CD14-positive monocyte (primary cell): Measurements from ENCODE around the gene RXYLT1. TPM values are rescaled to one million over a fixed set of nuclear protein-coding genes. Genes with fewer than 3 reads are reported as not detected.

ENCODE experiments used
- DNase-seq, 3 donors: peaks; one replicate each; pipeline ENCODE4 v3.0.0-alpha.2; 2011 to 2022
- H2AFZ ChIP-seq: 2 replicates; pipeline ENCODE4 v1.6.0; 2012; ENCODE audit warnings: mild to moderate bottlenecking, low read depth, low read length, inconsistent platforms; ENCODE audit not compliant: insufficient read depth, poor library complexity, severe bottlenecking
- H3K27ac ChIP-seq, 2 donors: 1 replicate in 1 of 2; 2 replicates in 1 of 2; pipeline ENCODE4 v1.5.1; 2012 to 2013; ENCODE audit warnings: low read length in 2 of 2, control low read depth in 1 of 2, inconsistent platforms in 1 of 2, low read depth in 1 of 2, mild to moderate bottlenecking in 1 of 2
- H3K27me3 ChIP-seq, 2 donors: one replicate each; pipeline versions ENCODE4 v1.6.0 to v1.6.1; 2011 to 2013; ENCODE audit warnings: low read length in 2 of 2; ENCODE audit not compliant: control insufficient read depth in 2 of 2, insufficient read depth in 2 of 2
- H3K36me3 ChIP-seq, 2 donors: replicated peaks in 1 of 2; 1 replicate in 1 of 2; 2 replicates in 1 of 2; pipeline versions ENCODE4 v1.5.1 to v1.6.1; 2012 to 2013; ENCODE audit warnings: low read length in 2 of 2, control low read depth in 1 of 2, inconsistent platforms in 1 of 2, mild to moderate bottlenecking in 1 of 2; ENCODE audit not compliant: insufficient read depth in 2 of 2, control insufficient read depth in 1 of 2
- H3K4me1 ChIP-seq, 2 donors: 1 replicate in 1 of 2; 2 replicates in 1 of 2; pipeline versions ENCODE4 v1.5.1 to v1.6.1; 2012 to 2013; ENCODE audit warnings: low read length in 2 of 2, control low read depth in 1 of 2, inconsistent platforms in 1 of 2, mild to moderate bottlenecking in 1 of 2, moderate library complexity in 1 of 2; ENCODE audit not compliant: insufficient read depth in 2 of 2, control insufficient read depth in 1 of 2
- H3K4me2 ChIP-seq: replicated peaks from 2 replicates; pipeline ENCODE3; 2012; ENCODE audit warnings: low read length, moderate library complexity, mild to moderate bottlenecking; ENCODE audit not compliant: poor library complexity, severe bottlenecking; ENCODE audit errors: extremely low read depth
- H3K4me3 ChIP-seq, 3 experiments: fragments of 200-600 bp in 1 of 3; sonication (generic) in 1 of 3; replicated peaks in 1 of 3; 1 replicate in 2 of 3; 2 replicates in 1 of 3; pipeline ENCODE4 v1.5.1; 2011 to 2013; ENCODE audit warnings: low read length in 3 of 3, mild to moderate bottlenecking in 3 of 3, control low read depth in 2 of 3, low read depth in 2 of 3, inconsistent platforms in 1 of 3, moderate library complexity in 1 of 3
- H3K79me2 ChIP-seq: 2 replicates; pipeline ENCODE4 v1.6.0; 2012; ENCODE audit warnings: mild to moderate bottlenecking, control low read depth, inconsistent platforms, low read length, moderate library complexity; ENCODE audit not compliant: insufficient read depth
- H3K9ac ChIP-seq: 2 replicates; pipeline ENCODE4 v1.6.0; 2017; ENCODE audit warnings: low read length, mild to moderate bottlenecking; ENCODE audit not compliant: insufficient read depth, poor library complexity, severe bottlenecking
- H3K9me3 ChIP-seq, 2 donors: replicated peaks in 1 of 2; 1 replicate in 1 of 2; 2 replicates in 1 of 2; pipeline versions ENCODE4 v1.5.1 to v1.6.1; 2012 to 2013; ENCODE audit warnings: low read length in 2 of 2, control low read depth in 1 of 2; ENCODE audit not compliant: control insufficient read depth in 1 of 2, insufficient read depth in 1 of 2
- H4K20me1 ChIP-seq: 2 replicates; pipeline ENCODE4 v1.6.0; 2012; ENCODE audit warnings: mild to moderate bottlenecking, low read length, control low read depth, moderate library complexity; ENCODE audit not compliant: insufficient read depth
- H3K27ac Mint-ChIP-seq, 7 donors: one replicate each; pipeline ENCODE4 v1.8.0; 2020; ENCODE audit warnings: mild to moderate bottlenecking in 7 of 7, mixed read lengths in 7 of 7, moderate library complexity in 6 of 7, inconsistent platforms in 2 of 7
- H3K27me3 Mint-ChIP-seq, 3 donors: one replicate each; pipeline ENCODE4 v1.8.0; 2021 to 2022; ENCODE audit warnings: low read depth in 3 of 3, mild to moderate bottlenecking in 3 of 3, mixed read lengths in 3 of 3, moderate library complexity in 3 of 3, inconsistent platforms in 1 of 3
- H3K36me3 Mint-ChIP-seq, 2 donors: one replicate each; pipeline ENCODE4 v1.8.0; 2020; ENCODE audit warnings: mixed read lengths in 2 of 2, inconsistent platforms in 1 of 2, mild to moderate bottlenecking in 1 of 2
- H3K4me1 Mint-ChIP-seq: one replicate; pipeline ENCODE4 v1.8.0; 2020; ENCODE audit warnings: mild to moderate bottlenecking, mixed read lengths
- H3K4me3 Mint-ChIP-seq, 2 donors: one replicate each; pipeline ENCODE4 v1.8.0; 2020; ENCODE audit warnings: mild to moderate bottlenecking in 2 of 2, mixed read lengths in 2 of 2, moderate library complexity in 1 of 2
- H3K9me3 Mint-ChIP-seq, 7 donors: one replicate each; pipeline ENCODE4 v1.8.0; 2020 to 2022; ENCODE audit warnings: mixed read lengths in 7 of 7, mild to moderate bottlenecking in 6 of 7, moderate library complexity in 6 of 7, inconsistent platforms in 2 of 7
- WGBS: methylation state at CpG from one replicate; pipeline ENCODE4 v1.1.5; 2013; ENCODE audit warnings: missing lambda C conversion rate; ENCODE audit not compliant: insufficient coverage; 5-methylcytosine and 5-hydroxymethylcytosine counted together
- intact Hi-C, 2 donors: fragments of 100-400 bp; cut with micrococcal nuclease; formaldehyde crosslinking; loops; one replicate each; pipeline versions ENCODE4 v1.15.0 to v1.15.1; 2023
- polyA plus RNA-seq, 3 donors: library from polyadenylated mRNA; depleted of rRNA in 1 of 3; unstranded in 2 of 3; stranded (reverse) in 1 of 3; fragments of 300-500 nt in 2 of 3; fragments of >200 nt in 1 of 3; fragmentation: Illumina TruSeq in 2 of 3; gene quantifications; 1 replicate in 2 of 3; 2 replicates in 1 of 3; pipeline ENCODE4 v1.2.3, GENCODE V29; 2012 to 2021
- TF ChIP-seq, protein P1 (sequence below): fragments of 200-600 bp; IDR thresholded peaks from one replicate; pipeline ENCODE4 v1.8.0; 2022; ENCODE audit warnings: antibody characterized with exemption, mild to moderate bottlenecking

RXYLT1 gene
- polyA plus RNA-seq, 3 donors: 4.3 to 6.5 (median 6.5) TPM

DNA sequence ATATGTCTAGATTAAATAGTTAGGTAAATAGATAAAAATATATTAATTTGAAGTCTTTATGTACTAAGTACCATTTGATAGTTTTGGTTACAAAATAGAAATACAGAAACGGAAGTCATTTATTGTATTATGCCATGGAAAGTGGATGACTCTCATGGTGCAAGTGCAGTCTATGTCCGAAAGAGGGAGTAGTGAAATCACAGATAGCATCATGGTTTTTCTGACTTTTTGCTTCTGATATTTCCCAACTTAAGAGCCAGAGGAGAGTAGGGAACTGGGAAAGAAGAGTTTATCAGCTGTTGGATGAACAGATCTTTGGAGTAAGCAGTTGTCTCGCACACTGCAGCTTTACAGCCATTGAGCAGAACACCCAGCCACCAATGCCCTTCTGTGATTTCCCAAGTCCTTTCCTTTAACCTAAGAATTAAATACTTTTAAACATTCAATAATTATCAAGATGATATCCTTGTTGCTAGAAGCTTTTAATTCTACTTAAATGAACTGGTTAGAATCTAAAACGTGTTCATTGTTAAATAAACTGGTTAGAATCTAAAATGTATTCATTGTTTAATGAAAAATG lies 46.4 kb downstream of the RXYLT1 start:
- H3K9me3 Mint-ChIP-seq: peaks cover 4 to 17% (median 13%) of the 10 kb centered on the region in 7 donors
- Histone ChIP-seq H3K9me3 (no peaks in the 10 kb centered on the region), H3K4me1 (peaks cover 0 to 3% of the 10 kb centered on the region in 2 donors), H3K27ac (no peak overlapping the region), H3K4me3 (no peak overlapping the region), H2AFZ (no peak overlapping the region), H4K20me1 (no peaks in the 10 kb centered on the region), H3K4me2 (no peak overlapping the region), H3K79me2 (no peaks in the 10 kb centered on the region), H3K36me3 (no peaks in the 10 kb centered on the region), H3K9ac (no peak overlapping the region), H3K27me3 (peaks cover 0 to 5% of the 10 kb centered on the region in 2 donors)
- no CpG with 5 or more reads among the region's 4 CpGs for WGBS
- TF ChIP-seq, protein P1, sequence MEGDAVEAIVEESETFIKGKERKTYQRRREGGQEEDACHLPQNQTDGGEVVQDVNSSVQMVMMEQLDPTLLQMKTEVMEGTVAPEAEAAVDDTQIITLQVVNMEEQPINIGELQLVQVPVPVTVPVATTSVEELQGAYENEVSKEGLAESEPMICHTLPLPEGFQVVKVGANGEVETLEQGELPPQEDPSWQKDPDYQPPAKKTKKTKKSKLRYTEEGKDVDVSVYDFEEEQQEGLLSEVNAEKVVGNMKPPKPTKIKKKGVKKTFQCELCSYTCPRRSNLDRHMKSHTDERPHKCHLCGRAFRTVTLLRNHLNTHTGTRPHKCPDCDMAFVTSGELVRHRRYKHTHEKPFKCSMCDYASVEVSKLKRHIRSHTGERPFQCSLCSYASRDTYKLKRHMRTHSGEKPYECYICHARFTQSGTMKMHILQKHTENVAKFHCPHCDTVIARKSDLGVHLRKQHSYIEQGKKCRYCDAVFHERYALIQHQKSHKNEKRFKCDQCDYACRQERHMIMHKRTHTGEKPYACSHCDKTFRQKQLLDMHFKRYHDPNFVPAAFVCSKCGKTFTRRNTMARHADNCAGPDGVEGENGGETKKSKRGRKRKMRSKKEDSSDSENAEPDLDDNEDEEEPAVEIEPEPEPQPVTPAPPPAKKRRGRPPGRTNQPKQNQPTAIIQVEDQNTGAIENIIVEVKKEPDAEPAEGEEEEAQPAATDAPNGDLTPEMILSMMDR: peak; percentile 82
- peaks cover 7% of the 10 kb centered on the region for H3K4me1 Mint-ChIP-seq
- H3K27me3 Mint-ChIP-seq: peaks cover 7 to 11% (median 8%) of the 10 kb centered on the region in 3 donors
- intact Hi-C loops: no loop called here
- no peaks in the 10 kb centered on the region for H3K36me3 Mint-ChIP-seq
- H3K27ac Mint-ChIP-seq: no peak overlapping the region
- H3K4me3 Mint-ChIP-seq: no peak overlapping the region
- peak; percentile 30 to 51 (median 51) for DNase-seq

DNA sequence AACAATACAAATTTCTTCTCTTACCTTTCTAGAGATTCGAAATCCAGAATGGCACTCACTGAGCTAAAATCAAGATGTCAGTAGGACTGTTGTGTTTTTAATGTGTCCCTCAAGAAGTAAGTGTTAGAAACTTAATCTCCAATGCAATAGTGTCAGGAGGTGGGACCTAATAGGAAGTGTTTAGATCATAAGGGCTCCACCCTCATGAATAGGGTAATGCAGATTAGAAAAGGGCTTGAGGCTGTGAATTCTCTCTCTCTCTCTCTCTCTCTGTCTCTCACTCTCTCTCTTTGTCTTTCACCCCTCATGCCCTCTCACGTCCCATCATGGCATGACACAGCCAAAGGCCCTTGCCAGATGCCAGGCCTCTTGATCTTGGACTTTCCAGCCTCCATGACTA lies 49.2 kb downstream of the RXYLT1 start:
- no peak overlapping the region for H3K4me3 Mint-ChIP-seq
- H3K4me1 Mint-ChIP-seq: no peaks in the 10 kb centered on the region
- Histone ChIP-seq H3K4me2 (no peak overlapping the region), H3K4me3 (no peak overlapping the region), H3K9ac (no peak overlapping the region), H3K79me2 (no peaks in the 10 kb centered on the region), H4K20me1 (no peaks in the 10 kb centered on the region), H3K4me1 (no peaks in the 10 kb centered on the region), H3K9me3 (no peaks in the 10 kb centered on the region), H2AFZ (no peak overlapping the region), H3K27ac (no peak overlapping the region), H3K27me3 (no peaks in the 10 kb centered on the region), H3K36me3 (no peaks in the 10 kb centered on the region)
- peaks cover 1 to 9% (median 1%) of the 10 kb centered on the region in 3 donors for H3K27me3 Mint-ChIP-seq
- peaks cover 4 to 10% (median 7%) of the 10 kb centered on the region in 7 donors for H3K9me3 Mint-ChIP-seq
- TF ChIP-seq, protein P1: no peak
- peak overlapping the region in 1 of 7 donors; percentile 5 for H3K27ac Mint-ChIP-seq
- no CpG with 5 or more reads among the region's 2 CpGs for WGBS
- intact Hi-C loops: no loop called here
- DNase-seq: no peak
- H3K36me3 Mint-ChIP-seq: no peaks in the 10 kb centered on the region
